Measurements from ENCODE around the gene PDE4B. TPM values are rescaled to one million over a fixed set of nuclear protein-coding genes. Genes with fewer than 3 reads are reported as not detected.

PDE4B gene
- total RNA-seq, 3 donors from 2014 or later, result 8.0 to 207 (median 54.4) TPM

DNA sequence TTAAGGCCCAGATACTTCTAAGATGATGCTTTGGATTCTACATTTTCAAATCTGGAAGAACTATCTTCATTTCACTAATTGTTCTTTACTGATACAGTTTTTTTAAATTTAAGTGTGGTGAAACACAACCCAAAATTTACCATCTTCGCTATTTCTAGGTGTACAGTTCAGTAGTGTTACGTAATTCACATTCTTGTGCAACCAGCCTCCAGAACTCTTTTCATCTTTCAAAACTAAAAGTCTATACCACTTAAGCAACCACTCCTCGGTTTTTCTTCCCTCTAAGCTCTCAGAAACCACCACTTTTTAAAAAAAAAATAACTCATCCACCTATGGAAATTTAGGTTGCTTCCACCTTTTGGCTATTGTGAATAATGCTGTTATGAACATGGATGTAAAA lies 220.7 kb downstream of the PDE4B start:
- H3K9me3 ChIP-seq, result no peaks in the 10 kb centered on the region
- H3K27ac ChIP-seq, result no peak overlapping the region
- intact Hi-C loops (cut with DNase I; ENCODE audit: low total_unique reads), result no loop called here
- H3K4me1 ChIP-seq, result no peaks in the 10 kb centered on the region
- H3K36me3 ChIP-seq, result no peaks in the 10 kb centered on the region
- no peaks in the 10 kb centered on the region for H3K27me3 ChIP-seq
- TF ChIP-seq, protein P1, sequence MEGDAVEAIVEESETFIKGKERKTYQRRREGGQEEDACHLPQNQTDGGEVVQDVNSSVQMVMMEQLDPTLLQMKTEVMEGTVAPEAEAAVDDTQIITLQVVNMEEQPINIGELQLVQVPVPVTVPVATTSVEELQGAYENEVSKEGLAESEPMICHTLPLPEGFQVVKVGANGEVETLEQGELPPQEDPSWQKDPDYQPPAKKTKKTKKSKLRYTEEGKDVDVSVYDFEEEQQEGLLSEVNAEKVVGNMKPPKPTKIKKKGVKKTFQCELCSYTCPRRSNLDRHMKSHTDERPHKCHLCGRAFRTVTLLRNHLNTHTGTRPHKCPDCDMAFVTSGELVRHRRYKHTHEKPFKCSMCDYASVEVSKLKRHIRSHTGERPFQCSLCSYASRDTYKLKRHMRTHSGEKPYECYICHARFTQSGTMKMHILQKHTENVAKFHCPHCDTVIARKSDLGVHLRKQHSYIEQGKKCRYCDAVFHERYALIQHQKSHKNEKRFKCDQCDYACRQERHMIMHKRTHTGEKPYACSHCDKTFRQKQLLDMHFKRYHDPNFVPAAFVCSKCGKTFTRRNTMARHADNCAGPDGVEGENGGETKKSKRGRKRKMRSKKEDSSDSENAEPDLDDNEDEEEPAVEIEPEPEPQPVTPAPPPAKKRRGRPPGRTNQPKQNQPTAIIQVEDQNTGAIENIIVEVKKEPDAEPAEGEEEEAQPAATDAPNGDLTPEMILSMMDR (IDR thresholded peaks at IDR 0.05), result no peak
- TF ChIP-seq POLR2AphosphoS5 (IDR thresholded peaks at IDR 0.05) (no peak), POLR2A (IDR thresholded peaks at IDR 0.05) (no peak)
- no peak overlapping the region for H3K4me3 ChIP-seq
- DNase-seq (ENCODE audit: low spot score in 2 of 2), result no peak

DNA sequence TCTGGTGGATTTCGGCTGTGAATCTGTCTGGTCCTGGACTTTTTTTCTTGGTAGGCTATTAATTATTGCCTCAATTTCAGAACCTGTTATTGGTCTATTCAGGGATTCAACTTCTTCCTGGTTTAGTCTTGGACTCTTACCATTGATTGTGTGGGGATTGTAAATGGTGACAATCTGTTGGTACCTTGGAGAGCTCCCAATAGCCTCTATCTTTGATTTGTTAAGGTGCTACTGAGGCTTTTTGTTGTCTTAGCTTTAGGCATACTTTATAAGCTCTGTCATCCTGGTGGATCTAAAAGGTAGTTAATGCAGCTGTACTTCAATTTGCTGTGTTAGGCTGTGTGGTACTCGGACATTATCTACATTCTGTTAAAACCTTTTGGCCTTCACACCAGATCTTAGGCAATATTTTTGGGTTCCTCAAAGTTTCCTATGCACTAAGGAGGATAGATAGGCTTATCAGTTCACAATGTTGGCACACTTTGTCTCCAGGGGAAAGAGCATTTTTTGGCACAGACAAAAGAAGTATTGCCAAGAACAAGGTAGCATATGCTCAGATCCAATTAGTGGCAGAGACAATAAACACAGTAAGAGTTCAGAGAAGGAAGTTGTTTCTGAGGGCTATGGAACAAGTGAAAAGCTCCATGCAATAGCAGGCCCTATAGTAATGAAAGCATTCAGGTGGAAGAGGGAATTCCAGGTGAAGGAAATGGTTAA lies 230.4 kb downstream of the PDE4B start:
- Histone ChIP-seq H3K9me3 (no peaks in the 10 kb centered on the region), H3K4me1 (no peaks in the 10 kb centered on the region), H3K4me3 (no peak overlapping the region), H3K27me3 (no peaks in the 10 kb centered on the region), H3K27ac (no peak overlapping the region), H3K36me3 (no peaks in the 10 kb centered on the region)
- no peak for DNase-seq (ENCODE audit: low spot score in 2 of 2)
- intact Hi-C loops (cut with DNase I; ENCODE audit: low total_unique reads), result no loop called here
- TF ChIP-seq, protein P1 (IDR thresholded peaks at IDR 0.05), result no peak
- TF ChIP-seq POLR2AphosphoS5 (IDR thresholded peaks at IDR 0.05) (no peak), POLR2A (IDR thresholded peaks at IDR 0.05) (no peak)

- Histone ChIP-seq H3K4me3 (no peak overlapping the region), H3K4me1 (no peaks in the 10 kb centered on the region), H3K27me3 (no peaks in the 10 kb centered on the region), H3K27ac (no peak overlapping the region), H3K9me3 (peaks cover 0 to 9% of the 10 kb centered on the region in 2 donors), H3K36me3 (no peaks in the 10 kb centered on the region)
- no peak for DNase-seq (ENCODE audit: low spot score in 2 of 2)
- intact Hi-C loops (cut with DNase I; ENCODE audit: low total_unique reads), result no loop called here
- TF ChIP-seq, protein P1 (IDR thresholded peaks at IDR 0.05), result no peak
- no peak for TF ChIP-seq POLR2A (IDR thresholded peaks at IDR 0.05)
- TF ChIP-seq POLR2AphosphoS5 (IDR thresholded peaks at IDR 0.05), result no peak
These were observed 232.5 kb downstream of the PDE4B start for GRCh38 chr1:66025188-66025587.

DNA sequence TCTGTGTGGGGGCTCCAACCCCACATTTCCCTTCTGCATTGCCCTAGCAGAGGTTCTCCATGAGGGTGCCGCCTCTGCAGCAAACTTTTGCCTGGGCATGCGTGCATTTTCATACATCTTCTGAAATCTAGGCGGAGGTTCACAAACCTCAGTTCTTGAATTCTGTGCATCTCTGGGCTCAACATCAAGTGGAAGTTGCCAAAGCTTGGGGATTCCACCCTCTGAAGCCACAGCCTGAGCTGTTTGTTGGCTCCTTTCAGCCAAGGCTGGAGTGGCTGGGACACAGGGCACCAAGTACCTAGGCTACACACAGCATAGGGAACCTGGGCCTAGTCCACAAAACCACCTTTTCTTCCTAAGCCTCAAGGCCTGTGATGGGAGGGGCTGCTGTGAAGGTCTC lies 235.3 kb downstream of the PDE4B start:
- intact Hi-C loops (cut with DNase I; ENCODE audit: low total_unique reads), result no loop called here
- TF ChIP-seq POLR2AphosphoS5 (IDR thresholded peaks at IDR 0.05), result no peak
- TF ChIP-seq, protein P1 (IDR thresholded peaks at IDR 0.05), result no peak
- TF ChIP-seq POLR2A (IDR thresholded peaks at IDR 0.05), result no peak
- Histone ChIP-seq H3K4me1 (no peaks in the 10 kb centered on the region), H3K27ac (no peak overlapping the region), H3K36me3 (no peaks in the 10 kb centered on the region), H3K9me3 (peaks cover 0 to 16% of the 10 kb centered on the region in 2 donors), H3K27me3 (no peaks in the 10 kb centered on the region), H3K4me3 (no peak overlapping the region)
- DNase-seq (ENCODE audit: low spot score in 2 of 2), result no peak

DNA sequence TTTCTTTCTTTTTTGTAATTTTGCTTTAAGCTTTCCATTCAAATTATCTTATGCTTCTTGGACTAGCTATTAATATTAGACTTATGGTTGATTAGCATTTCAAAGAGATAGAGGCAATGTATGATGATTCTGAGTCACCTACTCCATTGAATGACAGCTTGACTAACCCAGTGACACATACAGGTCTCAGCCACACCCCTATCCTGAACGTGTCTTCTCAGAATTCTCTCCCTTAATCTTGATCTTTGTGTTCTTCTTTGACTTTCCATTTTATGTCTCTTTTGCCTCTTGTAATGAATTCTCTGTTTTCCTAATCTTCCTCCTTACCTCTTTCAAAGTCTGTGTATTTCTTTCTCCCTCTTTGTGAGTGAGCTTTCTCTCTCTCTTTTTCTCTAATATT lies 241.1 kb downstream of the PDE4B start:
- Histone ChIP-seq H3K36me3 (no peaks in the 10 kb centered on the region), H3K9me3 (peaks cover 0 to 16% of the 10 kb centered on the region in 2 donors), H3K27me3 (no peaks in the 10 kb centered on the region), H3K4me3 (no peak overlapping the region), H3K27ac (no peak overlapping the region), H3K4me1 (no peaks in the 10 kb centered on the region)
- intact Hi-C loops (cut with DNase I; ENCODE audit: low total_unique reads), result no loop called here
- TF ChIP-seq, protein P1 (IDR thresholded peaks at IDR 0.05), result no peak
- no peak for TF ChIP-seq POLR2A (IDR thresholded peaks at IDR 0.05)
- no peak for TF ChIP-seq POLR2AphosphoS5 (IDR thresholded peaks at IDR 0.05)
- no peak for DNase-seq (ENCODE audit: low spot score in 2 of 2)
